Stimulated activated CD8-positive, alpha-beta memory T cell treated with anti-CD3 and anti-CD28 coated beads, Interleukin-12 subunit alpha, Interleukin-12 subunit beta, amount 100 ng/mL, for 24 hours (primary cell): ENCODE results near the gene CLEC2L.

ENCODE experiments used
- DNase-seq: peaks from one replicate; pipeline ENCODE4 v3.0.0-alpha.2; 2020; ENCODE audit errors: extremely low read depth

The CLEC2L gene

DNA sequence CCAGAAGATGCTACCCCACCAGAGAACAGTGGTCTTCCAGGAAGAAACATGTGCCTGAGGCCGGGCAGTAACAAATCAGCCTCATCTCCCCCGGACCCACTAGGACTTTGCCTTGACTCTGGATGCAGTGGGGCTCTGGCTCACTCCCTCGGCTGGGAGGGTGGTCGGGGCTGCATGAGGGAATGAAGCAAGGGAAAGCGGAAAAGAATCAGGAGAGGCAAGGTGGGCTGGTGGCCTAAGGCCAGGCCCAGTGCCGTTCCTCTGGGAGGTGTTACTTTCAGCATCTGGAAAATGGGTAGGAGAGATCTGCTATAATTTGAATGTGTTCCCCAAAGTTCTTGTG lies 51.8 kb downstream of the CLEC2L start:
- no peak for DNase-seq

DNA sequence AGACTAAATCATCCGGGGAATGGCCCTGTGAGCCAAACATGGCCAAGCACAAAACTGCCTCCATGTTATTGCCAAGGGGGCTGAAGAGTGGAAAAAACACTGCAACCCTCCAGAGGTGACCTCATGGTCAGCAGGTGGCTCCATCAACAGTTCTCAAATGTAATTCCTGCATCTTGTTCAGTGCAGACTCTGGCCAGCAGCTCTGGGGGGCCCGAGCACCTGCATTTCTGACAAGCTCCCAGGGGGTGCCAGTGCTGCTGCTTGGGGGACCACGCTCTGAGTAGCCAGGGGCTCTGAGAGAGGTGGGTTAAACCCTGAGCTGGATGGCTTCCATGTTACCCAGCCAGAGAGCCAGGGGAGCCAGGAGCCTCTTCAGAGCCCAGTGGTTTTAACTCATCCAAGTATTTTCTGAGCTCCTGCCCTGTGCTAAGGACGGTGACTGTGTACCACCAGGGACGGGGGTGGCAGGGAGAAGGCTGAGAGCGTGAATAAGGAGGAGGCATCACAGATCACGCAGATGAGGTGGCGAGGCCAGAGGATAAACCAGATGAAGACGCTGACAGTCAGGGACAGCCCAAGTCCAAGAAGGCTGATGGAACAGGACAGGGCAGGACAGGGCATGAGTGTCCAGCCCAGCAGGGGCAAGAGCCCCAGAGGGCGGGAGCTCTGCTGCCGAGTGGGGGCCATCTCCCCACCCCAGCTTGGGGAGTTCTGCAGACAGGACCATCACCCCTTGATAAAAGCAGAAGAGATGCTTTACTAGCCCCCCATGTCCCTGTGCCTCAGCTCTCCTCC lies 52.9 kb downstream of the CLEC2L start:
- no peak for DNase-seq

DNA sequence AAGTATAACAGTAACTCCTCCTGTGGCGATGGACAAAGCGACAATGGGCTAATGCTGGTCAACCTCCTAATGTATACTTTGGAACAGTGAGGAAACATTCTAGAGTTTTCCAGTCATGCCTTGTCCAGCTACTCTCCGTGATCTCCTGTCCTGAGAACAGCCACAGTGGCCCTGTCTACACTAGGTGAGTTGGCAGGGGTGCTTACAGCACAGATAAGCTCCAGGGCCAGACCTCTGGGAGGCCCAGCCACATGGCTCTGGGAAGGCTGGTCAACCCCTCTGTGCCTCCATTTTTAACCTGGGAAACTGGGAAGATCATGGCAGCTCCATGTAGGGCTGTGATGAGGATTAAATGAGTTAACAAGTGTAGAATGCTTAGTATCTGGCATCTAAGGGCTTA lies 57.0 kb downstream of the CLEC2L start:
- DNase-seq, result no peak

DNA sequence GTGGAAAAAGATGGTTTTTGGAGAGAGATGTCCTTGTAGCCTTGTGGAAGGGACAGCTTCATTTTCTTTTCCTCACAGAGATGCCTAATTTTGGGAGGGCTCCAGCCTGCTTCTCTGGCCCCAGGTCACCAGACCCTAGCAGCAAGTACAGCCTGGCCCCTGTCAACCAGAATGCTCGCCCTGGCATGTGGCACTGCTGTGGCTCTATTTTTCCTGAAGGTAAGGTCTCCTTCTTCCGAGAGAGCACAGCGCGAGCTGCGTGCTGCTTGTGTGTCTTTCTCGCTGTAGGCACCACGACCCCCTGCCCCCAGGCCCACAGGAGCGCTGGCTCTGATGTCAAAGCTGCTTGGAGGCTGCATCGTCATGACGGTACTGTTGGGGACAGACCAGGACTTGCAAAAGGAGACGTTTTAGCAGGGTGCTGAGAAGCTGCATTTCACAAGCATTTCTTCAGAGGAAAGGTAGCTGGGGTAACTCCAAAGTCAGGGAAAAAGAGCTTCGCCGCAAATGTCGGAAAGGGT lies 58.7 kb downstream of the CLEC2L start:
- DNase-seq, result no peak

DNA sequence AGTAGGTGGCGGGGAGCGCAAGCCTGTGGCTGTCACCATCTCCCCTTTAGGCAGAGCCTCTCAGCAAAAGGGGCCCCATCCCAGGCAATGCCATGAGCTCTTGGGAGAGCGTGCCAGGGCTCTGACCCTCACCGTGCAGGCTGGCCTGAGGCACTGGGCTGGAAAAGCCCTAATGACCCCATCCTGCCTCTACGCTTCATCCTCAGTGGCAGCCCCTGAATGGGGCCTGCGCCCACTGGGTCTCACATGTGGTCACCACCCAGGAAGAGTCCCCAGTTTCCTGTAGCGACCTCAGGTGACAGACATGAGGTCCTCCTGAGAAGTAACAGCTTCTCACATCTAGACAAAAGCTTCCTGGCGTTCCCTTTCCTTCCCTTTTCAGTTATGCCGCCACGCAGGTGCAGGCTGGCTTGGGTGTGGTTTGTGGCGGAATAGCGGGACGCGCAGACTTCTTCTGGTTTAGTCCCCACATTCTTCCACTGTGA lies 59.2 kb downstream of the CLEC2L start:
- DNase-seq, result no peak

DNA sequence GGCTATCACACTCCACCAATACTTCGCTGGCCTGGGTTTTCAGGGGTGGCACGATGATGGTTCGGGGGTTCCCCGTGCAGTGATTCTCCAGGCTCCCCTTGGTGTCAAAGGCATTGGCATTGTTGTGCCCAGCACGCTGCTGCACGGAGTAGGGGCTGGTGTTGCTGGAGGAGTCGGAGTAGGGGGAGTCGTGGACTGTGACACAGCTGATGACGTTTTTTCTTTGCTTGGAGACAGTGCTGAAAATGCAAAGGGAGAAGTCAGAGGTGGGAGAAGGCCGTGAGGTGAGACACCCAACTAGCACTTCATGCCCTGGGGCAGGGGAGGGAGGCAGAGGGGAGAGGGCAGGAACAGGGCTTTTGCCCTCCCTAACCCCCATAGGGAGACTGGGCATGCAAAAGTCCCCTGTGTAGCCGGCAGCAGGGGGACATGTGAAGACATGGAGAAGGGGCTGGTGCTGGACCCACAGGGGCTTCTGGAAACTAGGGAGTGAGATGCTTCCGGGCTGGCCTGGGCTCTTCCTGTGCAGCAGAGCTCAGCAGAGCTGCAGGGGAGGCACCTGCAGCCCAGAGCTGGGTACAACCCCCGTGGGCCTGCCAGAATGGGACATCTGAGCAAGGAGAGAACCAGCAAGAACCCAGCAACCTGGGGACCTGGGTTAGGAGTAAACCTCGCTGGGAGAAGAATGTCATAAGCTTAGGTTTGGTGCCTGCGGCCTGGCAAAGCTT lies 60.5 kb downstream of the CLEC2L start:
- DNase-seq, result no peak

DNA sequence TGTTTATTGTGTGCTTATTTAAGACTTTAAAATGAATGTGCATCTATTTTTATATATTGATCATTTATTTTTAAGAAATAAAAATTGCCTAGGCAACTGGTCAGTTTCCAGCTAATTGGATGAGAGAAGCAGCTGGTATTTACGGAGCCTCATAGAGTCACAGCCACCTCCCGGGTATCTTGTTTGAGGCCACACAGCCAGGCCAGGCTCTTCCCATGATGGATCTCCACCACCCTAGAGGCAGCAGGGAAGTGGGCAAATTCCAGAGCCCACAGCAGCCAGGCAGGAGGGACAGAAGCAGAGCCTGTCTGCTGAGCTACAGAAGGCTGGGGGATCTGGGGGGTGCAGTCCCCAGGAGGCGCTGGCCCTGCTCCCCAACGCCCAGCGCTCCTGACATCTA lies 61.6 kb downstream of the CLEC2L start:
- no peak for DNase-seq

DNA sequence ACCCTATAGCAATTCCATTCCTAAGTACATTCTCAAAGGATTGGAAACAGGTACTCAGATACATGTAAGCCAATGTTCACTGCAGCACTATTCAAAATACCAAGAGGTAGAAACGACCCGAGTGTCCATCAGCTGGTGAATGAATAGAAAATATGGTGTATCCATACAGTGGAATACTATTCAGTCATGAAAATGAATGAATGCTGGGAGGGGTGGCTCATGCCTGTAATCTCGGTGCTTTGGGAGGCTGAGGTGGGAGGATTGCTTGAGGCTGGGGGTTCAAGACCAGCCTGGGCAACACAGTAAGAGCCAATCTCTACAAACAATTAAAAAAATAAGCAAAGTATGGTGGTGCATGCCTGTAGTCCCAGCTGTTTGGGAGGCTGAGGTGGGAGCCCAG lies 62.8 kb downstream of the CLEC2L start:
- DNase-seq, result no peak

DNA sequence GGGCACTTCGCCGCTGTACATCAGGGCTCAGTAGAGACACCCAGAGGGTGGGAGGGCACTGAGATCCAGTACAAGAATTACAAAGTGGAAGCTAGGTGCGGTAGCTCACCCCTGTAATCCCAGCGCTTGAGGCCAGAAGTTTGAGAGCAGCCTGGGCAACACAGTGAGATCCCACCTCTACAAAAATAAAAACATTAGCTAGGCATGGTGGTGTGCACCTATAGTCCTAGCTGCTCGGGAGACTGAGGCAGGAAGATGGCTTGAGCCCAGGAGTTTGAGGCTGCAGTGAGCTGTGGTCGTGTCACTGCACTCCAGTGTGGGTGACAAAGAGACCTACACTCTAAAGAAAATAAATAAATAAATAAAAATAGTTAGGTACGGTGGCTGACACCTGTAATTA lies 64.0 kb downstream of the CLEC2L start:
- DNase-seq, result no peak

DNA sequence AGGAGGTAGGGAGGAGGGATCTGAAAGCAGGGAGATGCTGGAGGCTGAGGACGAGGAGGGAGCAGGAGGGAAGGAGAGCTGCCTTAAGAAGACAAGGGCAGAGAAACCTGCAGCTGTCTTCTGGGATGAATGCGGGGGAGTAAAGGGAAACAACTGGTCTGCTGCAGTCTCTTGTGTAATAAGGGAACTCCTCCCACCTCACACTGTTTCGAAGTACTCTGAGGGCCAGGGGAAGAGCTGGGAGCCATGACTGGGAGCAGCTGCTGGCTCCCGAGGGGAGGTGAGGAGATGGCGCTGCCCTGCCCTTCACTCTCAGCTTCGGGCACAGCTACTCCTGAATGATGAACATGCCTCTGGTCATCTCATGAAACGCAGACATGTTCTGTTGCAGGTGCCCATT lies 65.1 kb downstream of the CLEC2L start:
- DNase-seq, result no peak

DNA sequence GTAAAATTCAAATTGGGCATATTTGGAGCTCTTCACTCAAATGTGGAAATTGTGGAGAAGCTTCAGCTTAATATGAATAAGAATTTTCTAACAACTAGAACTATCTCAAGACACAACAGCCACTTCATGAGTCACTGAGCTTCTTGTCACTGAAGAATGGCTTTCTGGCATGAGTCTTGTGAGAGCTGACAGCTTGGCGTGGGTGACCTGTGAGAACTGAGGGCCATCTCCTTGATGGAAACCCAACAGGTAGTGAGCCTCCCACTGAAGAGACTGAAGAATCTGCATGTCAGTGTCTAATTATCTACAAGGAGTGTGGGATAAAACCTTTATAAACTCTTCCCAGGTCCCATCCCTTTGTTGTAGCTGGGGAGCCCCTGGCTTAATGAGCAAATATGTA lies 66.0 kb downstream of the CLEC2L start:
- no peak for DNase-seq

DNA sequence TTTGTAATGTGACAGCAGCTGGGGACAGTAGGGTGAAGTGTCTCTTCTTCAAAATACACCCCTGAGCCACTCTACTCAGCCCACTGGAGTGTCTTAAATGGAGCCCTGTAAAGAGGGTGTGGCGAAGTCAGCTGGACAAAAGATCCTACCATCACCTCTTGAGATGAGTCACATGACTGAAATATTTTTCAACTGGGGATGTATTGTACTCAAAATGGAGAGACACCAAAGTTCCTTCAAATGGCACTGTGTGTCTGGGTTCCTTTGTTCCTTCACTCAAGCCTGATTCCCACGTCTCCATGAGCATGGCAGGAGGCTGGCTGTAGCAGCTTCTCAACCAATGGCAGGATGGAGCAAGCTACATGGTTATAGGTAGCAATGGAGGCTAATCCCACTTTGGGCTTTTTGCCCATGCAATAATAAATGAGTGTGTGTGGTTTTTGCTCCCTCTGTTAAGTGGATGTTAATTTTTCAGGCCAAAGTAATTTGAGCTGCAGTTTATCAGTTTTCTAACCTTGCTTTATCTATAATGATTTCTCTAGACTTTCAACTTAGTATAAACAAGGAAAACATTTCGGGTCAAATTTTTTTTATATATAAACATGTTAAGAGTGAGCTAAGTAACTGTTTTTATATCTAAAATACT lies 68.2 kb downstream of the CLEC2L start:
- no peak for DNase-seq

DNA sequence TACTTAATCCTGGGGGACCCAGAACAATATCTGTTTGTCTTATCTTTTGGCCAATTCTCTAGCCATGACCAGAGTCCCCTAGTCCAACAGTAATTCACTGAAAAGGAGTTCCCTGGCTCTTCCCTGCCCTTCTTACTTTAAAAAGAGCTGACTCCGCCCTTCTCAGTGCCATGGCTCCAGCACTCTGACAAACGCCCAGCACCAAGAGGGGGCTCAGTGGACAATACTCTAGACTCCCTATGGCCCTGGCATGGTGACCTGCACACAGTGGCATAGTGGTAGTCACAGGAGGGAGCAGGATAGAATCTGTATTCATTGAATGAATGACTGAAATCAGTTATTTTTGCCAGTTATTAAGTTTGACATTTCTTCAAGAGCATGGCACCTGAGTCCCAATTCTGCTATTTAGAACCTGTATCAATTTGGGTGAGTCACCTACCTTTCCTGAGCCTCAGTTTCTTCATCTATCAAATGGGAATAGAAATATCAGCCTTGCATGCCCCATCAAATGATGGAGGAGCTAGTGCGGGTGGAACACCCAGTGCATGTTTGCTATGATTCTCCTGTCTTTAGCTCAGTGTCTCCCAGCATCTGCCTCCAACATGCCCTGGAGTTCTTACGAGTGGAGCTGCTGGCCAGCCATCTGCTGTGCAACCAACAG lies 69.4 kb downstream of the CLEC2L start:
- DNase-seq, result no peak

DNA sequence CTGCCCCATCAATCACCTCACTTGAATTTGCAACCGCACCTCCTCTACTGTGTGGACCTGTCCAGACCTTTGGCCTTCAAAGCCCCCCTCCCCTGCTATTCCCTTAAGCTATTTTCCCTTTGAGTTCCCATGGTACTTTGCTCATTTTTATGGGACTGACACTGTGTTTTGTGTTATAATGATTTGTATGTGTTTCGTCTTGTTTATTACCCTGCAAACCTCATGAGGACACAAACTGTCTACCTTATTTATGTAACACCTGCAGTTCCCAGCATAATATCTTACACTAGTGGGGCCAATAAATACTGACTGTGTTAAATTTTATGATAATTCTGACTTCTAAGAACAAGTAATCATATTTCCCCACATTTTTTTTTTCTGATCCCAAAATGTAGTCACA lies 70.6 kb downstream of the CLEC2L start:
- no peak for DNase-seq
